ENCODE measurements around the gene GGA3.
A peak's percentile ranks its signal among the peaks of the same experiment; 100 is the strongest.

Gene GGA3

DNA sequence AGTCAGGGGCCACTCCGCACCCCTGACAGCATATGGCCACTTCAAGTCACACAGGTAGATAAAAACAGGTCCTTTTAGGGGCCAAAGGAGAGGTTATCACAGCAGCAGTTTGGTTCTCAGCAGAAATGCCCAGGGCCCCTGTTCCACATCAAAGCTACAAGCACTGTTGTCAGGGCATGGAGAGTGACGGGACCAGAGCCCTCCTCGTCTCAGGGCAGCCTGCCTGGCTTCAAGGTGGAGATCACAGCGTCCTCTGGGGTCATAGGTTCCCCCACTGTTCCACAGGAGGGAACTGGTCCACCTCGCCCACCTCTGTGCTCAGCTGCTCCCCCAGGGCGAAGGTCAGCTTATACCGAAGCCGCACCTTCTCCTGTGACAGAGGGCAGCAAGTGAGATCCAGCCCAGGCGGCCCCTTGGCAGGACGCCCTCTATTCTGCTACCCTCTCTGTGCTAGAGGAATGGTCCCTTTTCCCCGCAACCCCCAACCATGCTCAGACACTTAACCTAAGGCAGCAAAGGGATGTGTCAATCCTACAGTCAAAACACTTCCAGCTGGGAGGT, 23.3 kb downstream of the GGA3 start:
- in situ Hi-C loops (cut with HindIII; ENCODE audit: low pct_unique_long_range_greater_than_20kb, low sequenced_read_pairs), result no loop called here
- DNase-seq (ENCODE audit: low read depth in 1 of 2, low spot score in 1 of 2), result no peak
- no peak for TF ChIP-seq JUND (IDR thresholded peaks at IDR 0.05; ENCODE audit: low read depth)

DNA sequence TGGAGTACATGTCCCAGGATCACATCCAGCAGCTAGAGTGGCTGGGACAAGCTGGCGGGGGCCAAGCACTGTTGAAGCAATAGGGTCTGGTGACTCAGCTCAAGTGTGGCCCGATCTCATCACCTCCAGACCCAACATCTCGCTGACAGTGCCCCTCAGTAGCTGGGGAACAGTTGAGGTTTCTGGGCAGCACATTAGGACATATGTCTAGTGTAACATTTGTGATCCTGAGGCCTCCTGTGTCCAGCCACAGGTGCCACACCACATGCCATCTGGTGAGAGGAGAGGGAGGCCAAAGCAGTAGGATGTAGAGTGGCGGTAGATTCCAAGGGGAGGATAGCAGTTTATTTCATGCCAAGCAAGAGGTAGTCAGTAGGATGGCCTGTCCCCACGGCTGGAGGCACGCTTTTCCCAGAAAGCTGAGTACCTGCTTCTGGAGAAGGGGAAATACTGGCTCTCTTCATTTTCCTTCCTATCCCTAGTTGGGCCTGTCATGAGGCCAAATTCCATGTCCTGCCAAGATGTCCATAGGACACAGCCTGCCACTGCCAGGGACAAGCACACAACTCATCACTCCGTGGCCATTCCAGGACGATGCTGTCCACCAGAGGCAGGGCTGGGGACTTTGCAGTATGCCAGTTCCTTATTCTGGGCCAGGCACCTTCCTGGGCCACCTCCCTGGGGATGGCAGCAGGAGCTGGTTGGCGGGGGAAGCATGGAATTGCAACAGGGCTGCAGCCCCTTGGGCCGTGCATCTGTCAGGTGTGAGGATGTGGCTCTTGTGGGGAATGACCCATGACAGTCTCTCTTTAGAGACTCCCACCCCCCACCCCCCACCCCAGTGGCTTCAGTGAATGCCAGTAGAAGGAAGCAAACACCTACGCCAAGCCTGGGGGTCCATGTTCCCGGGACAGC, 24.0 kb downstream of the GGA3 start:
- no peak for TF ChIP-seq JUND (IDR thresholded peaks at IDR 0.05; ENCODE audit: low read depth)
- in situ Hi-C loops (cut with HindIII; ENCODE audit: low pct_unique_long_range_greater_than_20kb, low sequenced_read_pairs), result no loop called here
- DNase-seq (ENCODE audit: low read depth in 1 of 2, low spot score in 1 of 2), result no peak

DNA sequence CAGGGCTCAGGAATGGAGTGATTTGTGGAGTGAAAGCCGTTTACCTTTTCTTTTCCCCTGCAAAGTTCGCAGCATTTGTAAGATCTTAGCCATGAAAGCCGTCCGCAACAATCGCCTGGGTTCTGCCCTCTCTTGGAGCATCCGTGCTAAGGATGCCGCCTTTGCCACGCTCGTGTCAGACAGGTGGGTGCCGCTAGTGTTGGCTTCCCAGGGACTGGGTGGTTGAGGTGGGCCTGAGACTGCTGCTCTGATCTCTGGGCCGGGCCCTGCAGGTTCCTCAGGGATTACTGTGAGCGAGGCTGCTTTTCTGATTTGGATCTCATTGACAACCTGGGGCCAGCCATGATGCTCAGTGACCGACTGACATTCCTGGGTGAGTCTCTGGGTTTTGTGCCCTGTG, 28.6 kb downstream of the GGA3 start:
- DNase-seq (ENCODE audit: low read depth in 1 of 2, low spot score in 1 of 2), result no peak
- in situ Hi-C loops (cut with HindIII; ENCODE audit: low pct_unique_long_range_greater_than_20kb, low sequenced_read_pairs), result no loop called here
- TF ChIP-seq JUND (IDR thresholded peaks at IDR 0.05; ENCODE audit: low read depth), result no peak

DNA sequence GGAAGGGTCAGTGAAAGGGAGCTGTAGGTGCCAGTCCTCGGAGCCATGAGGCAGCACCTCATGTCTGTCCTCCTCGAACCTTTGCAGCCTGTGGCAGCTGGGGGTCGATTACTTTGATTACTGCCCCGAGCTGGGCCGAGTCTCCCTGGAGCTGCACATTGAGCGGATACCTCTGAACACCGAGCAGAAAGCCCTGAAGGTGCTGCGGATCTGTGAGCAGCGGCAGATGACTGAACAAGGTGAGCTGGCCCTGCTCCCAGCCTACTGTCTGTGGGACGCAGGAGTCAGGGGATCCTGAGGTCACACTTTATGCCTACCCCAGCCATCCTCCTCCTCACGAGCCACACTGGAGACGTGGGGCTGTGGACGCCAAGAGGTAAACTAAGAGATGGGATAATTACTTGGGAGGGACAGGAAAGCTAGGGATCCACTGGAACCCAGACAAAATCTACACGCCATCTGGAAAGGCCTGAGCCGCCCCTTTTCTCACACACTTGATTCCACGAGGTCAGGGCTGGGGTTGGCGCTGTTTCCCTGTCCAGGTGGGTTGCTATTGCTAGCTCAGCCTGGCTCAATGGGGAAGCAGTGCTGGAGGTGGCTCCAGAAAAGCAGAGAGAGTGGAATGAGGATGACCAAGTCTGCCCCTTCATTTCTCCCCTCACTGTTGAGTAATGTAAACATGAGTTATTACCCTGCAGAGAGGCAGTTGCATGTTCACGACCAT, 29.5 kb downstream of the GGA3 start:
- in situ Hi-C loops (cut with HindIII; ENCODE audit: low pct_unique_long_range_greater_than_20kb, low sequenced_read_pairs), result no loop called here
- no peak for TF ChIP-seq JUND (IDR thresholded peaks at IDR 0.05; ENCODE audit: low read depth)
- no peak for DNase-seq (ENCODE audit: low read depth in 1 of 2, low spot score in 1 of 2)

DNA sequence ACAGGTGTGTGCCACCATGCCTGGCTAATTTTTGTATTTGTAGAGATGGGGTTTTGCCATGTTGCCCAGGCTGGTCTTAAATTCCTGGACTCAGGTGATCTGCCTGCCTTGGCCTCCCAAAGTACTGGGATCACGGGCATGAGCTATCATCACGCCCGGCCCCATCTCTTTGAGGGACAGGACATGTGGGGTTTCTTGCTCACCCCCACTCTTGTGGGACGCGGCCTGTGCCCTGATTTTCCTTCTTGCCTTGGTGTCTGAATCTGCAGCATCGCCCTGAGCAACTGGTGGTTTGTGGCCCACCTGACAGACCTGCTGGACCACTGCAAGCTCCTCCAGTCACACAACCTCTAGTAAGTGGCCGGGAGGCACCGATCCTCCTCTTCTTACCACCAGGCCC, 30.3 kb downstream of the GGA3 start:
- in situ Hi-C loops (cut with HindIII; ENCODE audit: low pct_unique_long_range_greater_than_20kb, low sequenced_read_pairs), result no loop called here
- TF ChIP-seq JUND (IDR thresholded peaks at IDR 0.05; ENCODE audit: low read depth), result no peak
- DNase-seq (ENCODE audit: low read depth in 1 of 2, low spot score in 1 of 2), result no peak

DNA sequence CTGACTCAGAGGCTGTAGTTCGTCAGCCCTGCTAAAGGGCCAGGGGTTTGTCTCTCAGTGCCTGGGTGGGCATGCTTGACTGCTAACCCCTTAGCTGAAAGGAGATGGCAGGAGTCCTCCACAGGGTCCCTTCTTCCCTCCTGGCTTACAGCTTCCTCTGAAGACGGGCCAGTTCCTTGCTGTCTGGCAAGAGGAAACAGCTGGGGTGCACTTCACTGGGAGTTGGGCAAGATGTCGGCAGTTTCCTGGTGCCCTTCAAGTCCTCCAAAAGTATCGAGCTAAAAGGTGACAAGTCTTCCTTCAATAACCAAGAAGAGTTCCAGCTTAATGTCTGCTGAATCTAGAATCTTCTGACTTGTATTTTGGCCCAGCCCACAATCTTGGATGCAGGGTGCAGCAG, 32.6 kb downstream of the GGA3 start:
- TF ChIP-seq JUND (IDR thresholded peaks at IDR 0.05; ENCODE audit: low read depth), result no peak
- in situ Hi-C loops (cut with HindIII; ENCODE audit: low pct_unique_long_range_greater_than_20kb, low sequenced_read_pairs), result no loop called here
- DNase-seq (ENCODE audit: low read depth in 1 of 2, low spot score in 1 of 2), result no peak

DNA sequence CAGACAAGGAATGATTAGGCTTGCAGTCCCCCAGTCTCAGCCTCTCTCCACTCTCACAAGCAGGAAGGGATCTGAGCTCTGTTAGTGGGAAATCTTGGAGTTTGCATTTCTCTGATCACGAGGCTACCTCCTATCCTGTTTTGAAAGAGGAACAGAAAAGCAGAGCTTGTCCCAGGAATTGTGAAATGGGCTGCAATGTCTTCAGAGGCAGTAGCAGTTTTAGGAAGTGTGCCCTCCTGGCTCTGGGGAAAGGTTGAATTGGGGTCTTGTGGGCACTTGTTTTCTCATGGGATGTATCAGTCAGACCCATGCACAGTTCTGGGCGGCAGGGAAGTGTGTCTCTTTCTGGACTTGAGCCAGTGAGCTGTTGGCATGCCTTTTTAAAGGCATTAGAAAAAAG, 33.1 kb downstream of the GGA3 start:
- TF ChIP-seq JUND (IDR thresholded peaks at IDR 0.05; ENCODE audit: low read depth), result no peak
- in situ Hi-C loops (cut with HindIII; ENCODE audit: low pct_unique_long_range_greater_than_20kb, low sequenced_read_pairs), result no loop called here
- no peak for DNase-seq (ENCODE audit: low read depth in 1 of 2, low spot score in 1 of 2)

DNA sequence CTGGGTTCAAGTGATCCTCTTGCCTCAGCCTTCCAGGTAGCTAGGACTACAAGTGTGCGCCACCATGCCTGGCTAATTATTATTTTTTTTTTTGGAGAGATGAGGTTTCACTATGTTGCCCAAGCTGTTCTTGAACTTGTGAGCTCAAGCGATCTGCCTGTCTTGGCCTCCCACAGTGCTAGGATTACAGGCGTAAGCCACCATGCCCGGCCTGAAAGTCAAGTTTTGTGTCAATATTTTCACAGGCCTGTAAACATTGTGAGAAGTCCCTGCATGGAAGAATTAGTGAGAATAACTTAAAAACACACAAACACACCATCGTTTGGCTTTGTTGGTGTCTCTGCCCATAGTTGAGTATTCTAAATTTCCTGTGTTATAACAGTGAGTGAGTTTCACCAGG, 33.7 kb downstream of the GGA3 start:
- DNase-seq (ENCODE audit: low read depth in 1 of 2, low spot score in 1 of 2), result peak in 1 of 2 experiments; percentile 87
- no peak for TF ChIP-seq JUND (IDR thresholded peaks at IDR 0.05; ENCODE audit: low read depth)
- in situ Hi-C loops (cut with HindIII; ENCODE audit: low pct_unique_long_range_greater_than_20kb, low sequenced_read_pairs), result no loop called here

DNA sequence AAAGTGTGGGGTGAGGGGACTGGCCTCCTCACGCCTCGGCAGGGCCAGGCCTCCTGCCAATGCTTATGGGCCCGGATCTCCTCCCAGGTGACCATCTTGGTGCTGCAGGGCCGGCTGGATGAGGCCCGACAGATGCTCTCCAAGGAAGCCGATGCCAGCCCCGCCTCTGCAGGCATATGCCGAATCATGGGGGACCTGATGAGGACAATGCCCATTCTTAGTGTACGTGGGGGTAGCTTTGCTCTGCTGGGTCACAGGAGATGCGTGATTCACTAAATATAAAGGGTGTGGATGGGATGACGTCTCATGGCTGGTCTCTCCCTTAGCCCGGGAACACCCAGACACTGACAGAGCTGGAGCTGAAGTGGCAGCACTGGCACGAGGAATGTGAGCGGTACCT, 36.4 kb downstream of the GGA3 start:
- in situ Hi-C loops (cut with HindIII; ENCODE audit: low pct_unique_long_range_greater_than_20kb, low sequenced_read_pairs), result no loop called here
- no peak for TF ChIP-seq JUND (IDR thresholded peaks at IDR 0.05; ENCODE audit: low read depth)
- DNase-seq (ENCODE audit: low read depth in 1 of 2, low spot score in 1 of 2), result no peak

DNA sequence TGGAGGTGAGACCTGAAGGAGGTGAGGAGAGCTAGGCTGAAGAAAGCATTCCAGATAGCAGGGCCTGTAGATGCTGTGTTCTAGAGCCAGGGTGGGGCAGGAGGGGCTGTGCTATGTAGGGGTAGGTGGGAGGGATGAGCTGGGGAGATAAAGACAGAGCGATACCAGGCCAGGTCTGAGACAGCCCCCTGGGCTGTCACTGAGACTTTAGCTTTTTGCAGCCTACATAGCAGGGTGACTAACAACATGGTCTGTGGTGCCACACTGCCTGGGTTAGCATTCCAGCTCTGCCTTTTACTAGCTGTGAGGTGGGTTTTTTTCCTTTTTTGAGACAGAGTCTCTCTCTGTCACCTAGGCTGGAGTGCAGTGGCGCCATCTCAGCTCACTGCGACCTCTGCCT, 41.6 kb downstream of the GGA3 start:
- no peak for DNase-seq (ENCODE audit: low read depth in 1 of 2, low spot score in 1 of 2)
- in situ Hi-C loops (cut with HindIII; ENCODE audit: low pct_unique_long_range_greater_than_20kb, low sequenced_read_pairs), result no loop called here
- TF ChIP-seq JUND (IDR thresholded peaks at IDR 0.05; ENCODE audit: low read depth), result no peak

DNA sequence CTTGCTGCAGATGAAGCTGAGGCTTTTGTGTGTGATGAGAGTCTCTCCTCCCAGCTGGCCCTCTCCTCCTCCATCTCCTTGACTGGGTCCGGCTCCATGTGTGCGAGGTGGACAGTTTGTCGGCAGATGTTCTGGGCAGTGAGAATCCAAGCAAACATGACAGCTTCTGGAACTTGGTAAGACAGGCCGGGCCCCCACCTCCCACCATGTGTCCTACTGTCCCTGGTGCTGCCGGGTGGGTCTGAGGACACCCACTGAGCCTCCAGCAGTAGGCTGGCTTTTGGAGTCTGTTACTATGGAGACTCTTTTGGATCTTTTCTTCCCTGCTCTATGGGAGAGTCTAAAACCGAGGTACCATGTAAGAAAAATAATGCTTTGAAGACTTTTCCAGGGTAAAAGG, 43.3 kb downstream of the GGA3 start:
- no peak for TF ChIP-seq JUND (IDR thresholded peaks at IDR 0.05; ENCODE audit: low read depth)
- in situ Hi-C loops (cut with HindIII; ENCODE audit: low pct_unique_long_range_greater_than_20kb, low sequenced_read_pairs), result no loop called here
- no peak for DNase-seq (ENCODE audit: low read depth in 1 of 2, low spot score in 1 of 2)

DNA sequence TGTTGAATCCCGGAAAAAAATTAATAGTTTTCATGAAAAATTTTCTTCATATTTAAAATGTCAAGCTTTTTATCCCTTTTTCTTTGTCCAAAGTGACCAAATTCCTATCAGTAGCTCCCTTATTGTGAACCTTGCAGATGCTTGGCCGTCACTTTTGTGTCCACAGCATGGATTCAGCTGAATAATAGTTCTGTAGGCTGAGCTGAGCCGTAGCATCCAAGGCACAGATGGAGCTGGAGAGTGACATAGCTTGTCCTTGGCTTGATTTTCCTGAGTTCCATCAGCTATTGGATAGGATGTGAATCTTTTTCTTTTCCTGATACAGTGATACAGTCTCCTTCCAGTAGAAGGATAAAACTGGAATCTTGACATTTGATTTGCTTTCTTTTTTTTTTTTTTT, 52.3 kb downstream of the GGA3 start:
- TF ChIP-seq JUND (IDR thresholded peaks at IDR 0.05; ENCODE audit: low read depth), result no peak
- no peak for DNase-seq (ENCODE audit: low read depth in 1 of 2, low spot score in 1 of 2)
- in situ Hi-C loops (cut with HindIII; ENCODE audit: low pct_unique_long_range_greater_than_20kb, low sequenced_read_pairs), result no loop called here

DNA sequence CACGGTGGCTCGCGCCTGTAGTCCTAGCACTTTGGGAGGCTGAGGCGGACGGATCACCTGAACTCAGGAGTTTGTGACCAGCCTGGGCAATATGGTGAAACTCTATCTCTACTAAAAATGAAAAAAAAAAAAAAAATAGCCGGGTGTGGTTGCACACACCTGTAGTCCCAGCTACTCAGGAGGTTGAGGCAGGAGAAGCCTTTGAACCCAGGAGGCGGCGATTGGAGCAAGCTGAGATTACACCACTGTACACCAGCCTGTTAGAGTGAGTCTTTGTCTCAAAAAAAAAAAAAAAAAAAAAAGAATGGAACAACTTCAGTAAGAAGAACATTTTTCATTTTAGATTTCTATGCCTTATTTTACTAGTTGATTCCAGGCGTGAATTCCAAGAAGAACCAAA, 53.2 kb downstream of the GGA3 start:
- in situ Hi-C loops (cut with HindIII; ENCODE audit: low pct_unique_long_range_greater_than_20kb, low sequenced_read_pairs), result no loop called here
- no peak for DNase-seq (ENCODE audit: low read depth in 1 of 2, low spot score in 1 of 2)
- TF ChIP-seq JUND (IDR thresholded peaks at IDR 0.05; ENCODE audit: low read depth), result no peak
